DND-41 (cell line): ENCODE data around the gene MINK1.
A peak's percentile ranks its signal among the peaks of the same experiment; 100 is the strongest.

ENCODE experiments used
- ATAC-seq: fragments of 200-7000 bp; cut with Tn5 transposase; 3 replicates; pipeline ENCODE4 v1.9.1; 2021; ENCODE audit warnings: low read depth; ENCODE audit not compliant: insufficient read depth
- DNase-seq: peaks from one replicate; pipeline ENCODE4 v3.0.0-alpha.2; 2020
- H2AFZ ChIP-seq: 2 replicates; pipeline ENCODE4 v1.6.0; 2012; ENCODE audit warnings: low read depth, low read length
- H3K27ac ChIP-seq: 2 replicates; pipeline ENCODE4 v1.5.1; 2012; ENCODE audit warnings: low read length, inconsistent platforms
- H3K27me3 ChIP-seq: fragments of 200-600 bp; sonication (generic); 2 replicates; pipeline ENCODE4 v1.6.0; 2012; ENCODE audit warnings: low read length, mild to moderate bottlenecking, inconsistent platforms; ENCODE audit not compliant: insufficient read depth, poor library complexity
- H3K36me3 ChIP-seq: 2 replicates; pipeline ENCODE4 v1.5.1; 2012; ENCODE audit warnings: low read length, inconsistent platforms; ENCODE audit not compliant: insufficient read depth
- H3K4me1 ChIP-seq: 2 replicates; pipeline ENCODE4 v1.5.1; 2012; ENCODE audit warnings: mild to moderate bottlenecking, low read length; ENCODE audit not compliant: insufficient read depth
- H3K4me2 ChIP-seq: 2 replicates; pipeline ENCODE4 v1.6.0; 2012; ENCODE audit warnings: mild to moderate bottlenecking, moderate library complexity, low read length, inconsistent platforms; ENCODE audit not compliant: insufficient read depth
- H3K4me3 ChIP-seq, 2 experiments: fragments of 200-600 bp in 1 of 2; shearing (Covaris generic) in 1 of 2; 2 replicates each; pipeline ENCODE4 v1.5.1; 2012 to 2016; ENCODE audit warnings: inconsistent platforms in 2 of 2, low read length in 2 of 2, mild to moderate bottlenecking in 2 of 2, low read depth in 1 of 2, moderate library complexity in 1 of 2
- H3K79me2 ChIP-seq: 2 replicates; pipeline ENCODE4 v1.6.0; 2012; ENCODE audit warnings: low read length, inconsistent platforms; ENCODE audit not compliant: insufficient read depth
- H3K9ac ChIP-seq: 2 replicates; pipeline ENCODE4 v1.6.0; 2012; ENCODE audit warnings: low read depth, mild to moderate bottlenecking, inconsistent platforms, low read length, moderate library complexity
- H3K9me3 ChIP-seq: 2 replicates; pipeline ENCODE4 v1.5.1; 2012; ENCODE audit warnings: low read length, moderate library complexity, mild to moderate bottlenecking, inconsistent platforms; ENCODE audit not compliant: insufficient read depth, severe bottlenecking
- H4K20me1 ChIP-seq: 2 replicates; pipeline ENCODE4 v1.6.0; 2012; ENCODE audit warnings: low read length; ENCODE audit not compliant: insufficient read depth
- CTCF ChIP-seq: IDR thresholded peaks from 2 replicates; pipeline ENCODE4 v1.5.1; 2012; ENCODE audit warnings: borderline replicate concordance, low read length, moderate library complexity, mild to moderate bottlenecking; ENCODE audit not compliant: poor library complexity, severe bottlenecking; ENCODE audit errors: extremely low read depth
- EZH2 ChIP-seq: IDR thresholded peaks from 3 replicates; pipeline ENCODE4 v1.6.1; 2012; ENCODE audit warnings: borderline replicate concordance, low read depth, mild to moderate bottlenecking, moderate library complexity, low read length, inconsistent platforms; ENCODE audit not compliant: severe bottlenecking

Gene MINK1

DNA sequence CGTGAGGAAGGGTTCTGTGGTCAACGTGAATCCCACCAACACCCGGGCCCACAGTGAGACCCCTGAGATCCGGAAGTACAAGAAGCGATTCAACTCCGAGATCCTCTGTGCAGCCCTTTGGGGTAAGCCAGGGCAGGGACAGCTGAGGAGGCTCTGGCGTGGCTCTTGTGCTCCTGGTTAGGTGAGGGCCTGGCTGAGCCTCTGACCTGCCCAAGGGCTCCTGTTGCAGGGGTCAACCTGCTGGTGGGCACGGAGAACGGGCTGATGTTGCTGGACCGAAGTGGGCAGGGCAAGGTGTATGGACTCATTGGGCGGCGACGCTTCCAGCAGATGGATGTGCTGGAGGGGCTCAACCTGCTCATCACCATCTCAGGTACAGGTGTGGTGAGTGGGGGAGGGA, 62.0 kb downstream of the MINK1 start:
- H3K27me3 ChIP-seq, result no peaks in the 10 kb centered on the region
- no peak for ATAC-seq
- TF ChIP-seq CTCF (no peak), EZH2 (no peak)
- no peaks in the 10 kb centered on the region for H3K4me1 ChIP-seq
- H3K36me3 ChIP-seq, result peaks cover 70% of the 10 kb centered on the region
- no peaks in the 10 kb centered on the region for H3K79me2 ChIP-seq
- H2AFZ ChIP-seq, result no peak overlapping the region
- DNase-seq, result no peak
- H4K20me1 ChIP-seq, result peaks cover 11% of the 10 kb centered on the region; the same call in 1 of the 2 replicates
- no peak overlapping the region for H3K4me3 ChIP-seq
- no peak overlapping the region for H3K4me2 ChIP-seq
- no peak overlapping the region for H3K27ac ChIP-seq
- no peak overlapping the region for H3K9ac ChIP-seq
- no peaks in the 10 kb centered on the region for H3K9me3 ChIP-seq

DNA sequence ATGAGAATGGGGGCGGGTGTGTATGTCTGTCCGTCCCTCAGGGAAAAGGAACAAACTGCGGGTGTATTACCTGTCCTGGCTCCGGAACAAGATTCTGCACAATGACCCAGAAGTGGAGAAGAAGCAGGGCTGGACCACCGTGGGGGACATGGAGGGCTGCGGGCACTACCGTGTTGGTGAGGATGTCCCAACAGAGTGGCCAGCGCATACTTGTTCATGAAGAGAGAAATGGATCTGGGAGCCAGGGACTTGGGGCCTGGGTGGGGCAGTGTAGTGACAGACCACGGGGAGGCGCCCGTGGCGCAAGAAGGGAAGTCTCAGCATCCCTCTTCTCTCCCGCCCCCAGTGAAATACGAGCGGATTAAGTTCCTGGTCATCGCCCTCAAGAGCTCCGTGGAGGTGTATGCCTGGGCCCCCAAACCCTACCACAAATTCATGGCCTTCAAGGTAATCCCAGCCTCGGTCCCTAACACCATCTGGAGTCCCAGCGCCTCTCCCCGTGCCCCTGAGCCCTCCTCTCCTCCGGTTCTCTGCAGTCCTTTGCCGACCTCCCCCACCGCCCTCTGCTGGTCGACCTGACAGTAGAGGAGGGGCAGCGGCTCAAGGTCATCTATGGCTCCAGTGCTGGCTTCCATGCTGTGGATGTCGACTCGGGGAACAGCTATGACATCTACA, 62.7 kb downstream of the MINK1 start:
- H3K79me2 ChIP-seq, result no peaks in the 10 kb centered on the region
- ATAC-seq (no peak), DNase-seq (no peak)
- no peak overlapping the region for H3K4me3 ChIP-seq
- no peak overlapping the region for H3K4me2 ChIP-seq
- no peak overlapping the region for H3K9ac ChIP-seq
- H3K36me3 ChIP-seq, result peaks cover 63% of the 10 kb centered on the region
- no peak overlapping the region for H3K27ac ChIP-seq
- peaks cover 8% of the 10 kb centered on the region; the same call in 1 of the 2 replicates for H4K20me1 ChIP-seq
- H3K4me1 ChIP-seq, result no peaks in the 10 kb centered on the region
- H2AFZ ChIP-seq, result no peak overlapping the region
- no peaks in the 10 kb centered on the region for H3K27me3 ChIP-seq
- TF ChIP-seq EZH2 (no peak), CTCF (peak; percentile 12)
- H3K9me3 ChIP-seq, result no peaks in the 10 kb centered on the region

DNA sequence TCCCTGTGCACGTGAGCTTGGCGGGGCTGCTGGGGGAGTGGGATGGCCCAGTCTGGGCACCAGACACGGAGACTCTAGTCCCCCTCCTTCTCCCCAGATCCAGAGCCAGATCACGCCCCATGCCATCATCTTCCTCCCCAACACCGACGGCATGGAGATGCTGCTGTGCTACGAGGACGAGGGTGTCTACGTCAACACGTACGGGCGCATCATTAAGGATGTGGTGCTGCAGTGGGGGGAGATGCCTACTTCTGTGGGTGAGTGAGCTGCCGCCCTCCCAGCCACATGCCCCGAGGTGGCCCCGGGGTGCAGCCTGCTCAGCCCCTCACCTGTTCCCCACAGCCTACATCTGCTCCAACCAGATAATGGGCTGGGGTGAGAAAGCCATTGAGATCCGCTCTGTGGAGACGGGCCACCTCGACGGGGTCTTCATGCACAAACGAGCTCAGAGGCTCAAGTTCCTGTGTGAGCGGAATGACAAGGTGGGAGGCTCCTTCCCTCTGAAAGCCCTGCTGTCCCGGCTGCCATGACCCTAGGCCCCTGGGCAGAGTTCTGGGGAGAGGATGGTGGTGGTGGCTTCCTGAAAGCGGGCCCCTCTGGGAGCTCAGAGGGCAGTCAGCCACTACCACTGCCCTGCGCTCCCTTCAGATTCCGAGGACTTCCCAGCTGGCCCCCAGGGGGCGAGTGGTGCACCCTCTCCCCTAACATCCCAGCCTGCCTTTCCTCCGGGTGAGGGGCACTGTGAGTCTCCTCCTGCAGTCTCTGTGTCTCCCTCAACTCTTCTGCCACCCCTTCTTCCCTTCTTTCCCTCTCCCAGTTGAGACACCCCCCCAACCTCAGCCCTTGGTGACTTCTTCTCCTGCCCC, 63.4 kb downstream of the MINK1 start:
- Histone ChIP-seq H3K4me1 (no peaks in the 10 kb centered on the region), H3K9ac (no peak overlapping the region), H3K27me3 (no peaks in the 10 kb centered on the region), H3K4me2 (no peak overlapping the region), H3K79me2 (no peaks in the 10 kb centered on the region), H3K27ac (no peak overlapping the region), H3K9me3 (no peaks in the 10 kb centered on the region), H2AFZ (no peak overlapping the region), H3K4me3 (no peak overlapping the region), H3K36me3 (peaks cover 56% of the 10 kb centered on the region), H4K20me1 (peaks cover 8% of the 10 kb centered on the region)
- TF ChIP-seq CTCF, result no peak
- TF ChIP-seq EZH2, result no peak
- ATAC-seq (no peak), DNase-seq (no peak)
